22Rv1 (cell line): ENCODE measurements around the gene PTPRM.

Source experiments
- CTCF ChIP-seq: fragments of 450-650 bp; IDR thresholded peaks from 2 replicates; pipeline ENCODE4 v1.5.1; 2017; ENCODE audit warnings: mild to moderate bottlenecking
- ZFX ChIP-seq: fragments of 450-650 bp; IDR thresholded peaks from 2 replicates; pipeline ENCODE4 v1.6.1; 2017; ENCODE audit warnings: antibody characterized with exemption, borderline replicate concordance

DNA sequence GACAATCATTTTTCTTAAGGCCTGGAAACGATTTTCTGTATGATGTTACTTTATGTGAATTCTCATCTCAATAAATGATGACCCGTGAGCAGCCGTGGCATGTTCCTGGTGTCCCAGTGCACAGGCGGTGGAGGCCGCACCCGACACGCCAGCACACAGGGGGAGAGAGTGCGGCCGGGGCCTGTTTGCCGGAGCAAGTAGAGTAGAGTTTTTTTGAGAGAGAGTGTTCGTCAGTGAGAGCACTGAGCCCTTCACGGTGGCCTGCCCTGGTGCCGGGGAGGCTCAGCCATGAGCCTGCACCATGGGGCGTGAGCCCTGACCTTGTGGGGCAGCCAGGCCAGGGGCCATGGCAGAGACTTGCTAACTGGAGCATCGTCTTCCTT is 839.7 kb downstream of the PTPRM start:
- TF ChIP-seq CTCF (no peak), ZFX (no peak)
